H1 (cell line): ENCODE measurements around the gene RALGAPA2.

Experiments used
- CHD1 ChIP-seq: IDR thresholded peaks from 2 replicates; pipeline ENCODE4 v1.6.1; 2012; ENCODE audit warnings: low read depth, low read length, improper control_type of control experiment
- CHD2 ChIP-seq: IDR thresholded peaks from 2 replicates; pipeline ENCODE4 v1.6.1; 2012; ENCODE audit warnings: low read length, improper control_type of control experiment
- CREB1 ChIP-seq: IDR thresholded peaks from 2 replicates; pipeline ENCODE4 v1.6.1; 2012; ENCODE audit warnings: inconsistent platforms
- CTCF ChIP-seq, 3 experiments: IDR thresholded peaks; 1 replicate in 2 of 3; 2 replicates in 1 of 3; pipeline versions ENCODE4 v1.5.1 to v1.6.1; 2011; ENCODE audit warnings: low read length in 3 of 3, mild to moderate bottlenecking in 3 of 3, inconsistent platforms in 2 of 3, low read depth in 1 of 3, moderate library complexity in 1 of 3; ENCODE audit not compliant: insufficient read depth in 1 of 3; ENCODE audit errors: control extremely low read depth in 1 of 3
- EP300 ChIP-seq, 2 experiments: IDR thresholded peaks; 1 replicate in 1 of 2; 2 replicates in 1 of 2; pipeline ENCODE4 v1.6.1; 2011 to 2012; ENCODE audit warnings: low read depth in 2 of 2, low read length in 2 of 2, mild to moderate bottlenecking in 2 of 2, borderline replicate concordance in 1 of 2, inconsistent platforms in 1 of 2, moderate library complexity in 1 of 2
- EZH2 ChIP-seq: fragments of 200-600 bp; sonication (generic); IDR thresholded peaks from 2 replicates; pipeline ENCODE4 v1.7.1; 2012; ENCODE audit warnings: low read depth, mild to moderate bottlenecking, moderate library complexity, low read length, inconsistent platforms; ENCODE audit not compliant: severe bottlenecking
- HDAC2 ChIP-seq, 2 experiments: fragments of 300-600 bp in 1 of 2; sonication (generic) in 1 of 2; IDR thresholded peaks; 2 replicates each; pipeline ENCODE4 v1.6.1; 2011 to 2012; ENCODE audit warnings: low read depth in 2 of 2, low read length in 2 of 2, mild to moderate bottlenecking in 2 of 2, moderate library complexity in 2 of 2, borderline replicate concordance in 1 of 2, inconsistent platforms in 1 of 2
- POLR2A ChIP-seq, 2 experiments: IDR thresholded peaks; 1 replicate in 1 of 2; 2 replicates in 1 of 2; pipeline ENCODE4 v1.6.1; 2011; ENCODE audit warnings: low read depth in 2 of 2, low read length in 2 of 2, mild to moderate bottlenecking in 2 of 2; ENCODE audit errors: control extremely low read depth in 1 of 2
- RAD21 ChIP-seq, 2 experiments: IDR thresholded peaks in 1 of 2; conservative IDR thresholded peaks in 1 of 2; 2 replicates each; pipeline ENCODE4 v1.6.1; 2011; ENCODE audit warnings: low read depth in 2 of 2, low read length in 2 of 2, improper control_type of control experiment in 1 of 2, inconsistent platforms in 1 of 2, mild to moderate bottlenecking in 1 of 2, moderate library complexity in 1 of 2
- SRF ChIP-seq: IDR thresholded peaks from 2 replicates; pipeline ENCODE4 v1.6.1; 2011; ENCODE audit warnings: mild to moderate bottlenecking, low read depth, low read length, moderate library complexity
- TAF7 ChIP-seq: optimal IDR thresholded peaks from 2 replicates; pipeline ENCODE3; 2011; ENCODE audit warnings: low read depth, mild to moderate bottlenecking, inconsistent platforms, low read length, moderate library complexity, borderline replicate concordance
- TEAD4 ChIP-seq: IDR thresholded peaks from 2 replicates; pipeline ENCODE4 v1.6.1; 2012; ENCODE audit warnings: low read depth, low read length, inconsistent platforms, mixed read lengths
- YY1 ChIP-seq: IDR thresholded peaks from 2 replicates; pipeline ENCODE4 v1.6.1; 2011; ENCODE audit warnings: low read depth, mild to moderate bottlenecking, low read length

GRCh38 chr20:20446001-20446400 lies 266.4 kb downstream of the RALGAPA2 start:
- TF ChIP-seq YY1: no peak
- no peak for TF ChIP-seq POLR2A (IDR thresholded peaks at IDR 0.05; ENCODE audit: control extremely low read depth in 1 of 2, low read depth in 2 of 2, low read length in 2 of 2)
- no peak for TF ChIP-seq CHD1
- TF ChIP-seq TEAD4: no peak
- TF ChIP-seq TAF7: no peak
- no peak for TF ChIP-seq CHD2
- no peak for TF ChIP-seq HDAC2 (IDR thresholded peaks at IDR 0.05; ENCODE audit: borderline replicate concordance in 1 of 2, low read depth in 2 of 2, low read length in 2 of 2)
- no peak for TF ChIP-seq SRF
- no peak for TF ChIP-seq CTCF (IDR thresholded peaks at IDR 0.05; ENCODE audit: control extremely low read depth in 1 of 3, insufficient read depth in 1 of 3, low read depth in 1 of 3, low read length in 3 of 3)
- TF ChIP-seq EZH2: no peak
- no peak for TF ChIP-seq CREB1
- no peak for TF ChIP-seq RAD21 (IDR thresholded peaks at IDR 0.05 in 1 of 2, conservative IDR thresholded peaks at IDR 0.05 in 1 of 2; ENCODE audit: low read depth in 2 of 2, low read length in 2 of 2)
- TF ChIP-seq EP300 (IDR thresholded peaks at IDR 0.05; ENCODE audit: borderline replicate concordance in 1 of 2, low read depth in 2 of 2, low read length in 2 of 2): no peak
